B cell (primary cell): Measurements from ENCODE around the gene PTPRQ. TPM values are rescaled to one million over a fixed set of nuclear protein-coding genes. Genes with fewer than 3 reads are reported as not detected.

Experiments used
- ATAC-seq: fragments of 200-7000 bp; cut with Tn5 transposase; one replicate; pipeline ENCODE4 v1.10.0; 2021; ENCODE audit warnings: low read depth, mild to moderate bottlenecking, moderate number of reproducible peaks, moderate library complexity
- CTCF ChIA-PET: fragments of 350-600 bp; sonication (Branson Sonifier 250); formaldehyde crosslinking; loops from one replicate; lab custom pipeline; 2021; ENCODE audit warnings: antibody characterized with exemption, inconsistent platforms; lab: Charles Lee
- POLR2A ChIA-PET: fragments of 350-600 bp; sonication (Branson Sonifier 250); formaldehyde crosslinking; loops from one replicate; lab custom pipeline; 2021; ENCODE audit warnings: antibody characterized with exemption; lab: Charles Lee
- DNase-seq: peaks from one replicate; pipeline ENCODE4 v3.0.0; 2013
- H2AFZ ChIP-seq: 2 replicates; pipeline ENCODE4 v1.6.1; 2012; ENCODE audit warnings: mild to moderate bottlenecking, low read depth, low read length; ENCODE audit not compliant: insufficient read depth, poor library complexity, severe bottlenecking
- H3K27ac ChIP-seq, 2 donors: 1 replicate in 1 of 2; 2 replicates in 1 of 2; pipeline ENCODE4 v1.5.1; 2012 to 2013; ENCODE audit warnings: low read length in 2 of 2, mild to moderate bottlenecking in 2 of 2, moderate library complexity in 1 of 2
- H3K27me3 ChIP-seq, 4 experiments: fragments of 200-600 bp in 1 of 4; sonication (generic) in 1 of 4; replicated peaks in 1 of 4; 1 replicate in 2 of 4; 2 replicates in 2 of 4; pipeline versions ENCODE4 v1.6.1 to v1.7.0; 2013 to 2016; ENCODE audit warnings: low read length in 3 of 4, mild to moderate bottlenecking in 2 of 4, mixed read lengths in 1 of 4, moderate library complexity in 1 of 4; ENCODE audit not compliant: insufficient read depth in 4 of 4, control insufficient read depth in 3 of 4; ENCODE audit errors: control extremely low read depth in 1 of 4
- H3K36me3 ChIP-seq, 2 experiments: replicated peaks in 1 of 2; 1 replicate in 1 of 2; 2 replicates in 1 of 2; pipeline versions ENCODE4 v1.6.1 to v1.7.1; 2013; ENCODE audit warnings: low read length in 1 of 2; ENCODE audit not compliant: insufficient read depth in 2 of 2, control insufficient read depth in 1 of 2; ENCODE audit errors: control extremely low read depth in 1 of 2, extremely low read depth in 1 of 2
- H3K4me1 ChIP-seq, 2 donors: fragments of 200-600 bp in 1 of 2; sonication (generic) in 1 of 2; 1 replicate in 1 of 2; 2 replicates in 1 of 2; pipeline versions ENCODE4 v1.5.1 to v1.6.1; 2013 to 2017; ENCODE audit warnings: low read length in 2 of 2; ENCODE audit not compliant: control insufficient read depth in 2 of 2, insufficient read depth in 2 of 2
- H3K4me2 ChIP-seq: replicated peaks from 2 replicates; pipeline ENCODE3; 2012; ENCODE audit warnings: mild to moderate bottlenecking, low read depth, low read length; ENCODE audit not compliant: poor library complexity, severe bottlenecking
- H3K4me3 ChIP-seq, 5 experiments: fragments of 200-600 bp in 1 of 5; sonication (generic) in 1 of 5; 1 replicate in 3 of 5; 2 replicates in 2 of 5; pipeline versions ENCODE4 v1.5.1 to v1.7.0; 2011 to 2016; ENCODE audit warnings: low read length in 4 of 5, mild to moderate bottlenecking in 4 of 5, low read depth in 2 of 5, control low read depth in 1 of 5, moderate library complexity in 1 of 5; ENCODE audit not compliant: insufficient read depth in 1 of 5; ENCODE audit errors: control extremely low read depth in 1 of 5, extremely low read depth in 1 of 5
- H3K79me2 ChIP-seq: fragments of 200-600 bp; sonication (generic); one replicate; pipeline ENCODE4 v1.6.0; 2016; ENCODE audit warnings: low read length; ENCODE audit not compliant: control insufficient read depth, insufficient read depth
- H3K9ac ChIP-seq: fragments of 200-600 bp; sonication (generic); 2 replicates; pipeline ENCODE4 v1.6.1; 2017; ENCODE audit warnings: mild to moderate bottlenecking, low read length, moderate library complexity
- H3K9me3 ChIP-seq, 3 donors: one replicate each; pipeline versions ENCODE4 v1.6.1 to v1.7.1; 2013; ENCODE audit warnings: low read length in 2 of 3; ENCODE audit not compliant: control insufficient read depth in 2 of 3, insufficient read depth in 1 of 3; ENCODE audit errors: control extremely low read depth in 1 of 3
- H4K20me1 ChIP-seq: 2 replicates; pipeline ENCODE4 v1.6.0; 2012; ENCODE audit warnings: mild to moderate bottlenecking, low read length; ENCODE audit not compliant: insufficient read depth, control insufficient read depth, poor library complexity, severe bottlenecking
- H3K27ac Mint-ChIP-seq: one replicate; pipeline ENCODE4 v1.8.0; 2021; ENCODE audit warnings: mixed read lengths
- H3K27me3 Mint-ChIP-seq: one replicate; pipeline ENCODE4 v1.8.0; 2021; ENCODE audit warnings: mixed read lengths
- H3K4me1 Mint-ChIP-seq: one replicate; pipeline ENCODE4 v1.8.0; 2021; ENCODE audit warnings: mixed read lengths
- H3K4me3 Mint-ChIP-seq: one replicate; pipeline ENCODE4 v1.8.0; 2021; ENCODE audit warnings: mixed read lengths
- H3K9me3 Mint-ChIP-seq: one replicate; pipeline ENCODE4 v1.8.0; 2022; ENCODE audit warnings: mixed read lengths; ENCODE audit not compliant: insufficient read depth
- CTCF ChIP-seq: fragments of 200-600 bp; IDR thresholded peaks from one replicate; pipeline ENCODE4 v1.8.0; 2022; ENCODE audit warnings: antibody characterized with exemption, mild to moderate bottlenecking
- EZH2 ChIP-seq: IDR thresholded peaks from 2 replicates; pipeline ENCODE4 v1.6.1; 2012; ENCODE audit warnings: borderline replicate concordance, low read depth, mild to moderate bottlenecking, moderate library complexity, low read length; ENCODE audit not compliant: insufficient read depth, poor library complexity, severe bottlenecking
- WGBS: methylation state at CpG from one replicate; pipeline ENCODE4 v1.1.5; 2013; ENCODE audit warnings: missing lambda C conversion rate; ENCODE audit not compliant: insufficient coverage; 5-methylcytosine and 5-hydroxymethylcytosine counted together
- intact Hi-C: fragments of 100-400 bp; cut with micrococcal nuclease; formaldehyde crosslinking; loops from one replicate; pipeline ENCODE4 v1.10.0; 2022
- polyA plus RNA-seq: library from polyadenylated mRNA; depleted of rRNA; stranded (reverse); fragments of >200 nt; gene quantifications from 2 replicates; pipeline ENCODE4 v1.2.3, GENCODE V29; 2012
- total RNA-seq, 2 donors: library from RNA; stranded (reverse); fragments of 120-200 nt in 1 of 2; gene quantifications; 1 replicate in 1 of 2; 2 replicates in 1 of 2; pipeline versions ENCODE4 v1.2.3 to v1.2.4, GENCODE V29; 2013 to 2022

Gene PTPRQ
- total and polyA plus RNA-seq, 2 donors (not counting 1 experiment from before 2014, with no cell fraction given): not detected

DNA sequence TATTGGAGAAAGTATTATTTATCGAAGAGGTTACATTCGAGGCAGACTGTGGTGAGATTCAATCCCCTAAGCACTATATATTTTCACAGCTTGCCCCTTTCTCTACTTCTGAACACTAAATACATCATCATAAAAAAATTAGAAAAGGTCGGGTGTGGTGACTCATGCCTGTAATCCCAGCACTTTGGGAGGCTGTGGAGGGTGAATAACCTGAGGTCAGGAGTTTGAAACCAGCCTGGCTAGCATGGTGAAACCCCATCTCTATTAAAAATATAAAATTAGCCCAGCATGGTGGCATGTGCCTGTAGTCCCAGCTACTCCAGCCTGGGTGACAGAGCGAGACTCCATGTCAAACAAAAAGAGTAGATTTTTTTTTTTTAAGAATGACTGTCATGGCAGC, 192.8 kb downstream of the PTPRQ start:
- intact Hi-C loops: no loop called here
- Histone ChIP-seq H3K4me1 (no peaks in the 10 kb centered on the region), H3K27ac (no peak overlapping the region), H3K79me2 (no peaks in the 10 kb centered on the region), H4K20me1 (no peaks in the 10 kb centered on the region), H3K4me3 (no peak overlapping the region), H3K27me3 (no peaks in the 10 kb centered on the region), H3K4me2 (no peak overlapping the region), H3K9ac (no peak overlapping the region), H3K9me3 (no peaks in the 10 kb centered on the region), H3K36me3 (no peaks in the 10 kb centered on the region), H2AFZ (no peak overlapping the region)
- peaks cover 3% of the 10 kb centered on the region for H3K9me3 Mint-ChIP-seq
- DNase-seq (no peak), ATAC-seq (no peak)
- WGBS: no CpG with 5 or more reads among the region's 4 CpGs
- no peak overlapping the region for H3K4me3 Mint-ChIP-seq
- ChIA-PET CTCF (no interaction called here), POLR2A (no interaction called here)
- no peak overlapping the region for H3K27ac Mint-ChIP-seq
- TF ChIP-seq EZH2 (no peak), CTCF (no peak)
- H3K27me3 Mint-ChIP-seq: no peaks in the 10 kb centered on the region
- H3K4me1 Mint-ChIP-seq: no peaks in the 10 kb centered on the region

DNA sequence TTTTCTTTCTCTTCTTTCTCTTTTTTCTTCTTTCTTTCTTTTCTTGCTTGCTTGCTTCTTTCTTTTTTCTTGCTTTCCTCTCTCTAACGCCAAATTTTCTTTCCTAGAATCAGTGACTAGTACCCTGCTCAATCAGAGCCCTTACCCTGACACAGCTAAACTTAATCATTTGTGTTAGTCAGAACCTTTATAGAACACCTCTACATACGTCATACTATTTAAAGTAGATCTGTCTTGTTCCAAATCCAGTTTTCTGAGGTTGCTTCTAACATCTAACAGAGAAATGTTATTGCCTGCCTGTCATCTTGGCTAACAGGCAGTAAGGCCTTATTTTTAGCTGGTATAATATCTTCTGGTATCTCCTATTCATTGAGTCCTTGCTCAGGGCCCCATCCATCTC, 197.9 kb downstream of the PTPRQ start:
- Mint-ChIP-seq H3K27ac (no peak overlapping the region), H3K4me1 (no peaks in the 10 kb centered on the region), H3K27me3 (no peaks in the 10 kb centered on the region), H3K9me3 (peaks cover 3% of the 10 kb centered on the region), H3K4me3 (no peak overlapping the region)
- no peaks in the 10 kb centered on the region for H3K9me3 ChIP-seq
- no peaks in the 10 kb centered on the region for H3K27me3 ChIP-seq
- POLR2A ChIA-PET: no interaction called here
- H4K20me1 ChIP-seq: no peaks in the 10 kb centered on the region
- H3K36me3 ChIP-seq: no peaks in the 10 kb centered on the region
- H3K4me3 ChIP-seq: no peak overlapping the region
- H3K9ac ChIP-seq: no peak overlapping the region
- WGBS: 63% methylated on average over 1 of the region's 2 CpGs
- no peak for TF ChIP-seq EZH2
- no peak for TF ChIP-seq CTCF
- ATAC-seq (no peak), DNase-seq (no peak)
- CTCF ChIA-PET: interaction anchor here (1.6 kb wide), 1 partner anchor 9 kb away, joined by 3 read pairs; no protein-coding TSS in a partner anchor
- intact Hi-C loops: no loop called here
- H3K27ac ChIP-seq: no peak overlapping the region
- no peak overlapping the region for H3K4me2 ChIP-seq
- H3K79me2 ChIP-seq: no peaks in the 10 kb centered on the region
- H3K4me1 ChIP-seq: no peaks in the 10 kb centered on the region
- H2AFZ ChIP-seq: no peak overlapping the region
